ENCODE results near the gene IQCH. TPM values are rescaled to one million over a fixed set of nuclear protein-coding genes. Genes with fewer than 3 reads are reported as not detected.

Gene IQCH
- total RNA-seq, 1 experiment from 2014 or later = 2.1 TPM

GRCh38 chr15:67411486-67411885 lies 156.9 kb downstream of the IQCH start:
- no TSS peak for BruUV-seq (replicated peaks)
- Histone ChIP-seq H3K4me3 (ENCODE audit: low read length) (no peak overlapping the region), H3F3A (ENCODE audit: low read length, unreplicated experiment) (no peaks in the 10 kb centered on the region), H2AFZ (ENCODE audit: low read length) (no peak overlapping the region), H3K27me3 (ENCODE audit: low read length) (no peaks in the 10 kb centered on the region), H3K9me2 (replicated peaks; ENCODE audit: low read length) (no peaks in the 10 kb centered on the region), H3K9me3 (ENCODE audit: low read length) (no peaks in the 10 kb centered on the region), H3K4me2 (ENCODE audit: low read length) (no peak overlapping the region), H3K79me2 (ENCODE audit: low read length) (no peaks in the 10 kb centered on the region), H3K27ac (ENCODE audit: low read length) (no peak overlapping the region), H3K36me3 (ENCODE audit: low read depth, low read length) (no peaks in the 10 kb centered on the region), H4K20me1 (ENCODE audit: low read length) (no peaks in the 10 kb centered on the region), H3K4me1 (ENCODE audit: insufficient read depth, low read length) (peaks cover 8% of the 10 kb centered on the region; the same call in 1 of the 2 replicates), H3K9ac (ENCODE audit: low read length) (no peak overlapping the region)
- ChIA-PET CTCF (no interaction called here), POLR2A (ENCODE audit: unreplicated experiment) (no interaction called here)
- DNase-seq (no peak), ATAC-seq (no peak)
- TF ChIP-seq EZH2 (IDR thresholded peaks at IDR 0.05; ENCODE audit: low read length, unreplicated experiment) = no peak
- TF ChIP-seq, protein P1, sequence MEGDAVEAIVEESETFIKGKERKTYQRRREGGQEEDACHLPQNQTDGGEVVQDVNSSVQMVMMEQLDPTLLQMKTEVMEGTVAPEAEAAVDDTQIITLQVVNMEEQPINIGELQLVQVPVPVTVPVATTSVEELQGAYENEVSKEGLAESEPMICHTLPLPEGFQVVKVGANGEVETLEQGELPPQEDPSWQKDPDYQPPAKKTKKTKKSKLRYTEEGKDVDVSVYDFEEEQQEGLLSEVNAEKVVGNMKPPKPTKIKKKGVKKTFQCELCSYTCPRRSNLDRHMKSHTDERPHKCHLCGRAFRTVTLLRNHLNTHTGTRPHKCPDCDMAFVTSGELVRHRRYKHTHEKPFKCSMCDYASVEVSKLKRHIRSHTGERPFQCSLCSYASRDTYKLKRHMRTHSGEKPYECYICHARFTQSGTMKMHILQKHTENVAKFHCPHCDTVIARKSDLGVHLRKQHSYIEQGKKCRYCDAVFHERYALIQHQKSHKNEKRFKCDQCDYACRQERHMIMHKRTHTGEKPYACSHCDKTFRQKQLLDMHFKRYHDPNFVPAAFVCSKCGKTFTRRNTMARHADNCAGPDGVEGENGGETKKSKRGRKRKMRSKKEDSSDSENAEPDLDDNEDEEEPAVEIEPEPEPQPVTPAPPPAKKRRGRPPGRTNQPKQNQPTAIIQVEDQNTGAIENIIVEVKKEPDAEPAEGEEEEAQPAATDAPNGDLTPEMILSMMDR (conservative IDR thresholded peaks at IDR 0.05; ENCODE audit: low read depth, low read length) = no peak
- no peak for TF ChIP-seq EZH2phosphoT487 (IDR thresholded peaks at IDR 0.05; ENCODE audit: borderline replicate concordance, low read length)
- intact Hi-C loops (cut with micrococcal nuclease) = no loop called here

DNA sequence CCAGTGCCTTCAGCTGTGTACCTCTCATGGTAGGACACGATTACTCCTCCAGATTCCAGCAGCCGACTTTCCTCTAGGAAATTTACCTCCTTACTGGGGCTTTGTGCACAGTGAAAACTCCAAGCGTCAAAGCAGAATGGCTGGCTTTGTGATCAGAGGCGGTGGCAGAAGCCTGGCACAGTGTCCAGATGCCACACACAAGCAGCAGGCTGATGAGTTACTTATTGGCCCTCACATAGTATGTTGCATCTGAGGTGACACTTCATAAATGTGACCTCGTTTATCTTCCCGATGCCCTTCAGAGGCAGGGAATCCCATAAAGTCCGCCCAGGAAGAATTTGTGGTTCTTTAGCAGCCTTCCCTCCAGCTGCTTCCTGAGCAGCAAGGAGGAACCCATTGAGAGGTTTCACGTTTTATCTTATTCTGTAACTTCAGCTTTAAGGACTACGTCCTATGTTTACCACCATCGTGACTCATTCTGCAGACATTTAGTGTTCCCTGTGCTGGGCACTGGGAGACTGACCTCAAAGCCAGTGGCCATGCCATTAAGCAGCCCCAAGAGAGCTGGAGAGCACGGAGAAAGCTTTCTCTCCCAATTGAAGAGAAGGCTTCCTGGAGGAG lies 159.3 kb downstream of the IQCH start:
- no peaks in the 10 kb centered on the region for H3K79me2 ChIP-seq (ENCODE audit: low read length)
- intact Hi-C loops (cut with micrococcal nuclease) = no loop called here
- no peaks in the 10 kb centered on the region for H3F3A ChIP-seq (ENCODE audit: low read length, unreplicated experiment)
- H4K20me1 ChIP-seq (ENCODE audit: low read length) = no peaks in the 10 kb centered on the region
- peak overlapping the region; percentile 27; the same call in 1 of the 2 replicates for H3K4me2 ChIP-seq (ENCODE audit: low read length)
- peak; percentile 64 for DNase-seq
- no peaks in the 10 kb centered on the region for H3K9me2 ChIP-seq (replicated peaks; ENCODE audit: low read length)
- TF ChIP-seq, protein P1 (conservative IDR thresholded peaks at IDR 0.05; ENCODE audit: low read depth, low read length) = no peak
- TF ChIP-seq EZH2phosphoT487 (IDR thresholded peaks at IDR 0.05; ENCODE audit: borderline replicate concordance, low read length) (no peak), EZH2 (IDR thresholded peaks at IDR 0.05; ENCODE audit: low read length, unreplicated experiment) (no peak)
- no peaks in the 10 kb centered on the region for H3K27me3 ChIP-seq (ENCODE audit: low read length)
- no peak overlapping the region for H3K9ac ChIP-seq (ENCODE audit: low read length)
- peak overlapping the region; percentile 56; the same call in 1 of the 2 replicates for H2AFZ ChIP-seq (ENCODE audit: low read length)
- ChIA-PET POLR2A (ENCODE audit: unreplicated experiment) (no interaction called here), CTCF (interaction anchor here (0.6 kb wide), 1 partner anchor 640 kb away, joined by 10 read pairs; no protein-coding TSS in a partner anchor)
- no peak overlapping the region for H3K4me3 ChIP-seq (ENCODE audit: low read length)
- H3K4me1 ChIP-seq (ENCODE audit: insufficient read depth, low read length) = peaks cover 8% of the 10 kb centered on the region; the same call in 1 of the 2 replicates
- no peak overlapping the region for H3K27ac ChIP-seq (ENCODE audit: low read length)
- peak; percentile 88 for ATAC-seq
- no peaks in the 10 kb centered on the region for H3K9me3 ChIP-seq (ENCODE audit: low read length)
- no TSS peak for BruUV-seq (replicated peaks)
- no peaks in the 10 kb centered on the region for H3K36me3 ChIP-seq (ENCODE audit: low read depth, low read length)

- no peaks in the 10 kb centered on the region for H4K20me1 ChIP-seq (ENCODE audit: low read length)
- no peak overlapping the region for H3K9ac ChIP-seq (ENCODE audit: low read length)
- no peak overlapping the region for H3K4me3 ChIP-seq (ENCODE audit: low read length)
- POLR2A ChIA-PET (ENCODE audit: unreplicated experiment) = no interaction called here
- H3K4me2 ChIP-seq (ENCODE audit: low read length) = no peak overlapping the region
- no peaks in the 10 kb centered on the region for H3K36me3 ChIP-seq (ENCODE audit: low read depth, low read length)
- DNase-seq = no peak
- H3K4me1 ChIP-seq (ENCODE audit: insufficient read depth, low read length) = peaks cover 8% of the 10 kb centered on the region; the same call in 1 of the 2 replicates
- TF ChIP-seq EZH2 (IDR thresholded peaks at IDR 0.05; ENCODE audit: low read length, unreplicated experiment) = no peak
- TF ChIP-seq, protein P1 (conservative IDR thresholded peaks at IDR 0.05; ENCODE audit: low read depth, low read length) = no peak
- TF ChIP-seq EZH2phosphoT487 (IDR thresholded peaks at IDR 0.05; ENCODE audit: borderline replicate concordance, low read length) = no peak
- H3K79me2 ChIP-seq (ENCODE audit: low read length) = no peaks in the 10 kb centered on the region
- CTCF ChIA-PET = no interaction called here
- H3K9me3 ChIP-seq (ENCODE audit: low read length) = no peaks in the 10 kb centered on the region
- BruUV-seq (replicated peaks) = no TSS peak
- no peaks in the 10 kb centered on the region for H3K27me3 ChIP-seq (ENCODE audit: low read length)
- no peak for ATAC-seq
- H3K27ac ChIP-seq (ENCODE audit: low read length) = no peak overlapping the region
- no peak overlapping the region for H2AFZ ChIP-seq (ENCODE audit: low read length)
- no peaks in the 10 kb centered on the region for H3K9me2 ChIP-seq (replicated peaks; ENCODE audit: low read length)
- H3F3A ChIP-seq (ENCODE audit: low read length, unreplicated experiment) = no peaks in the 10 kb centered on the region
- intact Hi-C loops (cut with micrococcal nuclease) = no loop called here
Observed at GRCh38 chr15:67415181-67415580, 160.6 kb downstream of the IQCH start.

All from PC-3 (cell line).